Gastroesophageal sphincter (tissue), 4 donors: ENCODE measurements around the gene SYT1. TPM values are rescaled to one million over a fixed set of nuclear protein-coding genes. Genes with fewer than 3 reads are reported as not detected.

Experiments
- ATAC-seq: fragments of 150-250 bp; one replicate; pipeline ENCODE4 v1.9.1; 2016; ENCODE audit warnings: mild to moderate bottlenecking, moderate library complexity
- H3K27ac ChIP-seq, 4 donors: fragments of 200-600 bp; sonication (generic) in 3 of 4; 1 replicate in 3 of 4; 2 replicates in 1 of 4; pipeline ENCODE4 v1.5.1; 2016 to 2019
- H3K27me3 ChIP-seq: fragments of 200-600 bp; sonication (generic); one replicate; pipeline ENCODE4 v1.5.1; 2019
- H3K36me3 ChIP-seq, 2 donors: fragments of 200-600 bp; sonication (generic); one replicate each; pipeline ENCODE4 v1.5.1; 2019; ENCODE audit warnings: control low read depth in 1 of 2
- H3K4me1 ChIP-seq, 3 donors: fragments of 200-600 bp; sonication (generic); 1 replicate in 2 of 3; 2 replicates in 1 of 3; pipeline ENCODE4 v1.5.1; 2016 to 2019; ENCODE audit warnings: control low read depth in 2 of 3
- H3K4me3 ChIP-seq, 2 donors: fragments of 200-600 bp; sonication (generic); one replicate each; pipeline ENCODE4 v1.5.1; 2019; ENCODE audit warnings: mild to moderate bottlenecking in 1 of 2, moderate library complexity in 1 of 2
- H3K9me3 ChIP-seq, 3 donors: fragments of 200-600 bp; sonication (generic); one replicate each; pipeline ENCODE4 v1.5.1; 2017 to 2019; ENCODE audit warnings: control low read depth in 2 of 3
- CTCF ChIP-seq, 4 experiments: fragments of 200-600 bp in 2 of 4; fragments of 450-650 bp in 2 of 4; sonication (generic) in 1 of 4; IDR thresholded peaks; one replicate each; pipeline ENCODE4 v1.5.1; 2017 to 2019; ENCODE audit warnings: antibody characterized with exemption in 4 of 4, mild to moderate bottlenecking in 2 of 4, moderate library complexity in 2 of 4
- EP300 ChIP-seq: sonication (generic); formaldehyde crosslinking; IDR thresholded peaks from one replicate; pipeline ENCODE4 v1.6.1; 2017; ENCODE audit warnings: antibody characterized with exemption, mild to moderate bottlenecking
- POLR2A ChIP-seq, 2 donors: fragments of 450-650 bp; IDR thresholded peaks; one replicate each; pipeline ENCODE4 v1.6.1; 2017; ENCODE audit warnings: antibody characterized with exemption in 2 of 2, mild to moderate bottlenecking in 2 of 2, moderate library complexity in 1 of 2
- POLR2AphosphoS5 ChIP-seq: sonication (generic); formaldehyde crosslinking; IDR thresholded peaks from one replicate; pipeline ENCODE4 v1.6.1; 2017; ENCODE audit warnings: antibody characterized with exemption
- whole genome bisulfite sequencing, 2 donors: methylation state at CpG; one replicate each; pipeline ENCODE4 v1.1.5; 2018; ENCODE audit warnings: low coverage in 1 of 2; 5-methylcytosine and 5-hydroxymethylcytosine counted together
- total RNA-seq, 4 donors: library from RNA; depleted of rRNA; stranded (reverse); fragments of >200 nt; gene quantifications; one replicate each; pipeline ENCODE4 v1.1.0, GENCODE V29; 2016

Gene SYT1
- total RNA-seq, 4 donors from 2014 or later, result 1.9 to 6.6 (median 3.5) TPM

GRCh38 chr12:79380402-79380801, 515.8 kb downstream of the SYT1 start:
- TF ChIP-seq POLR2AphosphoS5, result no peak
- no peak for TF ChIP-seq POLR2A (IDR thresholded peaks at IDR 0.05)
- TF ChIP-seq EP300, result no peak
- TF ChIP-seq CTCF (IDR thresholded peaks at IDR 0.05), result no peak
- Histone ChIP-seq H3K27me3 (no peaks in the 10 kb centered on the region), H3K4me1 (no peaks in the 10 kb centered on the region), H3K36me3 (no peaks in the 10 kb centered on the region), H3K4me3 (no peak overlapping the region), H3K27ac (no peak overlapping the region), H3K9me3 (no peaks in the 10 kb centered on the region)
- 89 to 100% methylated on average over 1 to 2 of the region's 2 CpGs for WGBS, 2 donors
- ATAC-seq, result no peak

DNA sequence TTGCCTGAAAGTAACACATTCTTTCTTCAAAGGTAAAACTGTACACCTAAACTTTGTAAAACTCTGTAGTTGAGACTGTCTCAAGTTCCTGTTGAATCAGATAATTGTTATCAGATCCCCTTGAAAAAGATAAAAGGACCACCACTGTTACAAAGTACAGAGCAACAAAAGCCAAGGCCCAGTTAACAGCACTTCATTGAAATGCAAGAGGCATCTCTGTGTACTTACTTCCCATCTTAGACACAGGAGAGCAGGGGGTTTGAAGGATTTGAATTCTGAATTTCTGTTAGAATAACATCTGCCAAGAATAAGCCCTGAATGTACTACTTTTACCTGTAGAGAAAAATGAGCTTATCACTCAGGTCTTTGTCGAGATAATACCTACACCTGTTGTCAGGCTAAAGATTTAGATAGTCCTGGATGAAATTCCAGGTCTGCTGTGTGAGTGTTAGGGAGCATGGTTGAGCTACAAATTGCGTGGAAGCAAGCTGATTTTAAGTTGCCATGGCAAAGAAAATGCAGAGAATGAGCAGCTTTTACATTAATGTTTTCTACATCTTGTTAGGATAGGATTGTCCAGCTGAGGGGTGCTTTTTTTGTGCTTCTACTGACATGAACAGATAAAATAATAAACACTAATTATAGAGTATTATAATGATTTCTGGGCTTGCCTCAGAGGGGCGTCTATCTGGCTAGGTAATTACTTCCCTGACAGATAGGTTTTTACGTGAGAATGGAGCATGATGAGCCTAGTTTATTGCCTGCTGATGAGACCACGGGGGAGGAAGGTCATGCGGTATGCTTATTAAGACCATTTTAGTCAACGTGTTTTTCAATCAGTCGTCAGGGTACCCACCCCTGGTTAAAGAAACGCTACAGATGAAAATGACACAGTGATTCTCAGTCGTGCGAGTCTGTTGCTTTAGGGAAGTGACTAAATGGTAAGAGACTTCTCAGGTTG, 517.0 kb downstream of the SYT1 start:
- Histone ChIP-seq H3K27me3 (no peaks in the 10 kb centered on the region), H3K4me3 (no peak overlapping the region), H3K9me3 (no peaks in the 10 kb centered on the region), H3K36me3 (no peaks in the 10 kb centered on the region), H3K27ac (no peak overlapping the region), H3K4me1 (no peaks in the 10 kb centered on the region)
- no peak for TF ChIP-seq POLR2A (IDR thresholded peaks at IDR 0.05)
- no peak for TF ChIP-seq EP300
- TF ChIP-seq CTCF (IDR thresholded peaks at IDR 0.05), result no peak
- no peak for TF ChIP-seq POLR2AphosphoS5
- ATAC-seq, result no peak
- WGBS, 2 donors, result 42 to 69% methylated on average over 11 of the region's 11 CpGs

DNA sequence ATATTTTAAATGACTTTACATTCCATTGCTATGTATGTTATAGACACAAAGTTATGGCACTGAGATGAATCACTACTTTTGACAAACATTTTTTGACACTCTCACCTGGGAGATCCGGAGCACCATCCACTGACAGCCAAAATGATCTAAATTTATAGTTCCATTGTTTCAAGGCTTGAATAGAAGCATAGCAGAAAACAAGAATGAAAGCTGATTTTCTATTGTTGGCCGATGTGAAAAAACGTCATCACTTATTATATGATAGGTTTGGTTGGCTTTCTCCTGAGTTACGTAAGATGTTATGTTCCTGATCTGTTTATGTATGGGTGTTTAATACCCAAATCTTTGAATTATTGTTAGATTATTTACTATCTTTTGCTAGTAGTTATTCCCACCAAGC, 520.0 kb downstream of the SYT1 start:
- no peaks in the 10 kb centered on the region for H3K36me3 ChIP-seq
- TF ChIP-seq EP300, result no peak
- no peak for TF ChIP-seq POLR2AphosphoS5
- no peak for TF ChIP-seq POLR2A (IDR thresholded peaks at IDR 0.05)
- TF ChIP-seq CTCF (IDR thresholded peaks at IDR 0.05), result no peak
- no peaks in the 10 kb centered on the region for H3K27me3 ChIP-seq
- H3K4me3 ChIP-seq, result no peak overlapping the region
- H3K27ac ChIP-seq, result no peak overlapping the region
- WGBS, 2 donors, result 72 to 79% methylated on average over 4 of the region's 4 CpGs
- no peaks in the 10 kb centered on the region for H3K4me1 ChIP-seq
- H3K9me3 ChIP-seq, result no peaks in the 10 kb centered on the region
- ATAC-seq, result no peak

DNA sequence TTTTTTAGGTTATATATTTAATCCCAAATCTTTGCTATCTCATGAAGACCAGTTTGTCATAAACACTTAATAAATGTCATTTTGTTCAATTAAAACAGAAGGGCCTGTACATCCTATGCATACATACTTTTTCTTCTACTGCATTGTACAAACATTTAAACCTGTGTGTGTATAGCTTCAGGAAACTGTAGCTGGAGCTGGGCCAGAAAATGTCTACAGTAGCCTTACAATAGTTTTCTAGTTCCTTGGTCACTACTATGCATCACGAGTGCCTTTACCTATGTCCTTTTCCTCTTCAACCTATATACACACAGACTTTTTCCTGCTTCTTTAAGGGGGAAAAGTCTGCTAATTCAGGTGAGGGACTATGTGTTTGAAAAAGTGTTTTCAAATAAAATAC, 523.4 kb downstream of the SYT1 start:
- no peak for TF ChIP-seq POLR2AphosphoS5
- TF ChIP-seq POLR2A (IDR thresholded peaks at IDR 0.05), result no peak
- no peak for TF ChIP-seq EP300
- no peak for TF ChIP-seq CTCF (IDR thresholded peaks at IDR 0.05)
- no peaks in the 10 kb centered on the region for H3K36me3 ChIP-seq
- no peaks in the 10 kb centered on the region for H3K4me1 ChIP-seq
- WGBS, 2 donors, result 61 to 78% methylated on average over 1 of the region's 1 CpG
- H3K27ac ChIP-seq, result no peak overlapping the region
- no peaks in the 10 kb centered on the region for H3K27me3 ChIP-seq
- no peak for ATAC-seq
- H3K9me3 ChIP-seq, result no peaks in the 10 kb centered on the region
- H3K4me3 ChIP-seq, result no peak overlapping the region

- no peak for ATAC-seq
- Histone ChIP-seq H3K9me3 (no peaks in the 10 kb centered on the region), H3K27me3 (no peaks in the 10 kb centered on the region), H3K4me3 (no peak overlapping the region), H3K4me1 (no peaks in the 10 kb centered on the region), H3K36me3 (no peaks in the 10 kb centered on the region), H3K27ac (no peak overlapping the region)
- no peak for TF ChIP-seq CTCF (IDR thresholded peaks at IDR 0.05)
- no peak for TF ChIP-seq POLR2AphosphoS5
- no peak for TF ChIP-seq POLR2A (IDR thresholded peaks at IDR 0.05)
- TF ChIP-seq EP300, result no peak
- WGBS, 2 donors, result 72 to 82% methylated on average over 2 of the region's 2 CpGs
Measured at GRCh38 chr12:79393842-79394241, 529.3 kb downstream of the SYT1 start.
